OCI-LY3 (cell line): ENCODE results near the gene FARP1.

ENCODE experiments used
- CTCF ChIP-seq: fragments of 200-600, 300-600 bp; sonication (generic); IDR thresholded peaks from 2 replicates; pipeline ENCODE4 v1.5.1; 2014; ENCODE audit warnings: antibody characterized with exemption, low read length, low read depth
- EZH2phosphoT487 ChIP-seq: fragments of 200-600 bp; shearing (Covaris generic); IDR thresholded peaks from 2 replicates; pipeline ENCODE4 v1.6.1; 2018; ENCODE audit warnings: antibody characterized with exemption, mixed run types, low read depth

GRCh38 chr13:98449273-98449672, 306.4 kb downstream of the FARP1 start:
- TF ChIP-seq CTCF (no peak), EZH2phosphoT487 (no peak)
